Liver (tissue), 9 donors: ENCODE measurements around the gene CST7. TPM values are rescaled to one million over a fixed set of nuclear protein-coding genes. Genes with fewer than 3 reads are reported as not detected.

Experiments
- DNase-seq: peaks from one replicate; pipeline ENCODE4 v3.0.0-alpha.2; 2017; ENCODE audit warnings: low spot score
- H3K27ac ChIP-seq, 2 donors: one replicate each; pipeline ENCODE4 v1.7.0; 2013; ENCODE audit warnings: inconsistent platforms in 2 of 2, low read length in 2 of 2, control low read depth in 1 of 2, low read depth in 1 of 2, mild to moderate bottlenecking in 1 of 2
- H3K27me3 ChIP-seq, 4 donors: one replicate each; pipeline versions ENCODE4 v1.6.1 to v1.7.0; 2013; ENCODE audit warnings: low read length in 3 of 4, inconsistent platforms in 1 of 4, mild to moderate bottlenecking in 1 of 4, moderate library complexity in 1 of 4; ENCODE audit not compliant: control insufficient read depth in 4 of 4, insufficient read depth in 4 of 4
- H3K36me3 ChIP-seq, 4 donors: one replicate each; pipeline versions ENCODE4 v1.6.1 to v1.7.0; 2013; ENCODE audit warnings: low read length in 3 of 4, mild to moderate bottlenecking in 3 of 4, low read depth in 1 of 4, moderate library complexity in 1 of 4; ENCODE audit not compliant: control insufficient read depth in 4 of 4, insufficient read depth in 3 of 4
- H3K4me1 ChIP-seq, 4 donors: one replicate each; pipeline versions ENCODE4 v1.6.1 to v1.7.0; 2013; ENCODE audit warnings: low read length in 3 of 4, mild to moderate bottlenecking in 3 of 4, moderate library complexity in 1 of 4; ENCODE audit not compliant: control insufficient read depth in 4 of 4, insufficient read depth in 4 of 4
- H3K4me3 ChIP-seq, 3 donors: one replicate each; pipeline versions ENCODE4 v1.6.1 to v1.7.0; 2013; ENCODE audit warnings: low read length in 3 of 3, control low read depth in 1 of 3, low read depth in 1 of 3, mild to moderate bottlenecking in 1 of 3
- H3K9ac ChIP-seq, 2 donors: one replicate each; pipeline ENCODE4 v1.7.0; 2013; ENCODE audit warnings: low read length in 2 of 2, mild to moderate bottlenecking in 2 of 2, moderate library complexity in 2 of 2, control low read depth in 1 of 2, low read depth in 1 of 2
- H3K9me3 ChIP-seq, 4 donors: one replicate each; pipeline versions ENCODE4 v1.6.1 to v1.7.0; 2013; ENCODE audit warnings: low read length in 3 of 4; ENCODE audit not compliant: control insufficient read depth in 4 of 4
- EGR1 ChIP-seq, 2 donors: IDR thresholded peaks; 2 replicates each; pipeline ENCODE4 v1.6.1; 2016 to 2018; ENCODE audit warnings: antibody characterized with exemption in 2 of 2, low read depth in 2 of 2
- FOXA1 ChIP-seq: IDR thresholded peaks from 2 replicates; pipeline ENCODE4 v1.6.1; 2016; ENCODE audit warnings: antibody characterized with exemption
- FOXA2 ChIP-seq: IDR thresholded peaks from 2 replicates; pipeline ENCODE4 v1.6.1; 2016; ENCODE audit warnings: antibody characterized with exemption
- GABPA ChIP-seq, 2 donors: IDR thresholded peaks in 1 of 2; conservative IDR thresholded peaks in 1 of 2; 2 replicates each; pipeline ENCODE4 v1.6.1; 2016; ENCODE audit warnings: antibody characterized with exemption in 2 of 2, mild to moderate bottlenecking in 1 of 2, moderate library complexity in 1 of 2
- JUND ChIP-seq, 2 donors: IDR thresholded peaks; 2 replicates each; pipeline ENCODE4 v1.6.1; 2016; ENCODE audit warnings: antibody characterized with exemption in 2 of 2
- RAD21 ChIP-seq, 2 donors: IDR thresholded peaks; 2 replicates each; pipeline ENCODE4 v1.6.1; 2016; ENCODE audit warnings: antibody characterized with exemption in 2 of 2, mild to moderate bottlenecking in 2 of 2
- SP1 ChIP-seq: IDR thresholded peaks from 2 replicates; pipeline ENCODE4 v1.6.1; 2018; ENCODE audit warnings: antibody characterized with exemption, mild to moderate bottlenecking
- YY1 ChIP-seq: IDR thresholded peaks from 2 replicates; pipeline ENCODE4 v1.6.1; 2016; ENCODE audit warnings: antibody characterized with exemption, mild to moderate bottlenecking
- WGBS: extraction: QIAGEN DNeasy Blood & Tissue Kit; methylation state at CpG from one replicate; pipeline ENCODE4 v1.1.7; 2013; 5-methylcytosine and 5-hydroxymethylcytosine counted together
- polyA plus RNA-seq, 2 donors: library from polyadenylated mRNA; stranded (reverse) in 1 of 2; unstranded in 1 of 2; fragments of 200-250 nt in 1 of 2; fragments of >200 nt in 1 of 2; fragmentation: Nextera tagmentation in 1 of 2; extraction: Ambion mirVana in 1 of 2; gene quantifications; one replicate each; pipeline versions ENCODE4 v1.2.1 to v1.2.3, GENCODE V29; 2013 to 2015
- total RNA-seq, 2 donors: library from RNA; depleted of rRNA; stranded (reverse); fragments of >200 nt; gene quantifications; one replicate each; pipeline ENCODE4 v1.2.3, GENCODE V29; 2014
- TF ChIP-seq, protein P1 (sequence below): IDR thresholded peaks from 2 replicates; pipeline ENCODE4 v1.6.1; 2016; ENCODE audit warnings: antibody characterized with exemption
- TF ChIP-seq, protein P2 (sequence below): IDR thresholded peaks from 2 replicates; pipeline ENCODE4 v1.6.1; 2016; ENCODE audit warnings: antibody characterized with exemption, mild to moderate bottlenecking
- donor health status: healthy.
- donor health status: healthy.
- donor health status: healthy.
- donor health status: healthy.
- donor health status: healthy.

The CST7 gene
- total and polyA plus RNA-seq, 4 donors: 1.5 to 15.1 (median 2.7) TPM

GRCh38 chr20:24980291-24981053 is 31.4 kb downstream of the CST7 start:
- Histone ChIP-seq H3K36me3 (peaks cover 8 to 44% (median 28%) of the 10 kb centered on the region in 4 donors), H3K4me3 (no peak overlapping the region), H3K27me3 (no peaks in the 10 kb centered on the region), H3K9me3 (no peaks in the 10 kb centered on the region), H3K9ac (no peak overlapping the region), H3K4me1 (peaks cover 12 to 73% (median 58%) of the 10 kb centered on the region in 4 donors), H3K27ac (no peak overlapping the region)
- peak; percentile 9 for DNase-seq
- TF ChIP-seq FOXA1 (no peak), EGR1 (IDR thresholded peaks at IDR 0.05; ENCODE audit: low read depth in 2 of 2) (no peak), FOXA2 (no peak), YY1 (no peak)
- TF ChIP-seq, protein P1, sequence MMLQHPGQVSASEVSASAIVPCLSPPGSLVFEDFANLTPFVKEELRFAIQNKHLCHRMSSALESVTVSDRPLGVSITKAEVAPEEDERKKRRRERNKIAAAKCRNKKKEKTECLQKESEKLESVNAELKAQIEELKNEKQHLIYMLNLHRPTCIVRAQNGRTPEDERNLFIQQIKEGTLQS: no peak
- WGBS: 97% methylated on average over 34 of the region's 34 CpGs

GRCh38 chr20:24981282-24981681 is 32.2 kb downstream of the CST7 start:
- H3K9ac ChIP-seq: no peak overlapping the region
- peaks cover 15 to 81% (median 66%) of the 10 kb centered on the region in 4 donors for H3K4me1 ChIP-seq
- H3K36me3 ChIP-seq: peaks cover 8 to 44% (median 26%) of the 10 kb centered on the region in 4 donors
- WGBS: 89% methylated on average over 4 of the region's 4 CpGs
- H3K27me3 ChIP-seq: no peaks in the 10 kb centered on the region
- peak overlapping the region in 1 of 2 donors; percentile 44 for H3K27ac ChIP-seq
- no peak overlapping the region for H3K4me3 ChIP-seq
- TF ChIP-seq, protein P2, sequence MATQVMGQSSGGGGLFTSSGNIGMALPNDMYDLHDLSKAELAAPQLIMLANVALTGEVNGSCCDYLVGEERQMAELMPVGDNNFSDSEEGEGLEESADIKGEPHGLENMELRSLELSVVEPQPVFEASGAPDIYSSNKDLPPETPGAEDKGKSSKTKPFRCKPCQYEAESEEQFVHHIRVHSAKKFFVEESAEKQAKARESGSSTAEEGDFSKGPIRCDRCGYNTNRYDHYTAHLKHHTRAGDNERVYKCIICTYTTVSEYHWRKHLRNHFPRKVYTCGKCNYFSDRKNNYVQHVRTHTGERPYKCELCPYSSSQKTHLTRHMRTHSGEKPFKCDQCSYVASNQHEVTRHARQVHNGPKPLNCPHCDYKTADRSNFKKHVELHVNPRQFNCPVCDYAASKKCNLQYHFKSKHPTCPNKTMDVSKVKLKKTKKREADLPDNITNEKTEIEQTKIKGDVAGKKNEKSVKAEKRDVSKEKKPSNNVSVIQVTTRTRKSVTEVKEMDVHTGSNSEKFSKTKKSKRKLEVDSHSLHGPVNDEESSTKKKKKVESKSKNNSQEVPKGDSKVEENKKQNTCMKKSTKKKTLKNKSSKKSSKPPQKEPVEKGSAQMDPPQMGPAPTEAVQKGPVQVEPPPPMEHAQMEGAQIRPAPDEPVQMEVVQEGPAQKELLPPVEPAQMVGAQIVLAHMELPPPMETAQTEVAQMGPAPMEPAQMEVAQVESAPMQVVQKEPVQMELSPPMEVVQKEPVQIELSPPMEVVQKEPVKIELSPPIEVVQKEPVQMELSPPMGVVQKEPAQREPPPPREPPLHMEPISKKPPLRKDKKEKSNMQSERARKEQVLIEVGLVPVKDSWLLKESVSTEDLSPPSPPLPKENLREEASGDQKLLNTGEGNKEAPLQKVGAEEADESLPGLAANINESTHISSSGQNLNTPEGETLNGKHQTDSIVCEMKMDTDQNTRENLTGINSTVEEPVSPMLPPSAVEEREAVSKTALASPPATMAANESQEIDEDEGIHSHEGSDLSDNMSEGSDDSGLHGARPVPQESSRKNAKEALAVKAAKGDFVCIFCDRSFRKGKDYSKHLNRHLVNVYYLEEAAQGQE: no peak
- no peak for TF ChIP-seq JUND (IDR thresholded peaks at IDR 0.05)
- no peak for TF ChIP-seq GABPA (IDR thresholded peaks at IDR 0.05 in 1 of 2, conservative IDR thresholded peaks at IDR 0.05 in 1 of 2)
- TF ChIP-seq YY1: no peak
- no peak for TF ChIP-seq RAD21 (IDR thresholded peaks at IDR 0.05)
- no peak for TF ChIP-seq FOXA1
- no peak for TF ChIP-seq FOXA2
- DNase-seq: no peak
- no peaks in the 10 kb centered on the region for H3K9me3 ChIP-seq

GRCh38 chr20:24981790-24982189 is 32.7 kb downstream of the CST7 start:
- no peaks in the 10 kb centered on the region for H3K9me3 ChIP-seq
- H3K4me1 ChIP-seq: peaks cover 20 to 86% (median 71%) of the 10 kb centered on the region in 4 donors
- no peak overlapping the region for H3K4me3 ChIP-seq
- no peak for TF ChIP-seq FOXA1
- TF ChIP-seq, protein P1: no peak
- TF ChIP-seq SP1: no peak
- TF ChIP-seq JUND (IDR thresholded peaks at IDR 0.05): no peak
- H3K27ac ChIP-seq: peak overlapping the region in 1 of 2 donors; percentile 44
- H3K9ac ChIP-seq: no peak overlapping the region
- WGBS: 86% methylated on average over 3 of the region's 3 CpGs
- DNase-seq: no peak
- peaks cover 8 to 40% (median 21%) of the 10 kb centered on the region in 4 donors for H3K36me3 ChIP-seq
- no peaks in the 10 kb centered on the region for H3K27me3 ChIP-seq
